Osteocyte (in vitro differentiated cells): Measurements from ENCODE around the gene ATP5F1B. TPM values are rescaled to one million over a fixed set of nuclear protein-coding genes. Genes with fewer than 3 reads are reported as not detected.

Experiments used
- DNase-seq: peaks from one replicate; pipeline ENCODE4 v3.0.0; 2021; ENCODE audit warnings: mixed read lengths; ENCODE audit not compliant: unreplicated experiment; ENCODE audit errors: extremely low spot score
- H3K27ac Mint-ChIP-seq: one replicate; pipeline ENCODE4 v1.8.0; 2021; ENCODE audit warnings: mild to moderate bottlenecking, mixed read lengths; ENCODE audit not compliant: unreplicated experiment
- H3K27me3 Mint-ChIP-seq: one replicate; pipeline ENCODE4 v1.8.0; 2021; ENCODE audit warnings: mixed read lengths; ENCODE audit not compliant: unreplicated experiment
- H3K36me3 Mint-ChIP-seq: one replicate; pipeline ENCODE4 v1.8.0; 2021; ENCODE audit warnings: mixed read lengths; ENCODE audit not compliant: unreplicated experiment
- H3K4me1 Mint-ChIP-seq: one replicate; pipeline ENCODE4 v1.8.0; 2021; ENCODE audit warnings: mixed read lengths; ENCODE audit not compliant: unreplicated experiment
- H3K4me3 Mint-ChIP-seq: one replicate; pipeline ENCODE4 v1.8.0; 2021; ENCODE audit warnings: mild to moderate bottlenecking, moderate library complexity, mixed read lengths; ENCODE audit not compliant: unreplicated experiment
- H3K9me3 Mint-ChIP-seq: one replicate; pipeline ENCODE4 v1.8.0; 2021; ENCODE audit warnings: mixed read lengths; ENCODE audit not compliant: unreplicated experiment
- total RNA-seq: library from RNA; stranded (reverse); gene quantifications from 2 replicates; pipeline ENCODE4 v1.2.1, GENCODE V29; 2021
- TF ChIP-seq, protein P1 (sequence below): fragments of 200-600 bp; sonication (generic); IDR thresholded peaks from 2 replicates; pipeline ENCODE4 v1.5.0; 2021; ENCODE audit warnings: antibody characterized with exemption, mild to moderate bottlenecking, moderate library complexity

The ATP5F1B gene
- total RNA-seq, 1 donor from 2014 or later: 423 TPM

DNA sequence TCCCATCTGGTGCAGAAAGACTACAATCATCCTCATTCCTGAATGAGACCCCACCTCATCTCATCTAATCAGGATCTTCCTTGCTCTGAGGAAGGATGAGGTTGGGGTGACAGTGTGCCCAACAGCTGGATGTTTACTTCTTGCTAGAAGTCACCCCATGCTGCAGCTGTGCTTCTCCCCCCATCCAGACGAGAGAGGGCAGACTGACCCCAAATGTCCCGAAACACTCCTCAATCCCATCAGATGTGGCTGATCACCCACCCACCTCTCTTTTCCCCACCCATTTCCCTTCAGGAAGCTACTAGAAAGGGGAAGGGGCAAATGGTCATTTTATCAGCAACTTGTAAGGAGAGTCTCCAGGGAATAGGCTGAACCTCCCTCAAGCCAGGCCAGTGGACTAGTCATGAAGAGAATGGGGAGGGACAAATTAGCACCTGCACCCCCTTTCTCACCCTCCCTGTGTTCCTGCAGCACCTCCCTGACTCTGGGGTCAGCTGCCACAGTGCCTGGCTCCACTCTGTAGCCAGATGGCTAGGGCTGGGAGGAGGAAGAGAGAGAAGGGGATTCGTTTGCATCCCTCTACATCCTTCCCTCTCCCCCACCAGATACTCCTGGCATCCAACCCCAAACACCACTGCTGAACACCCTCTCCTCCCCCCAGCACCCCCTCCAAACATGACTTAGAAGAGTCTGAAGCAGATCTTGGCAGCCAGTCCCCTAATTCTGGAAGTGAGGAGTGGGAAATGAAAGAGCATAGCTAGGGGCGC lies 12.9 kb downstream of the ATP5F1B start:
- H3K9me3 Mint-ChIP-seq: no peaks in the 10 kb centered on the region
- H3K4me1 Mint-ChIP-seq: peaks cover 63% of the 10 kb centered on the region
- H3K27ac Mint-ChIP-seq: peak overlapping the region; percentile 84
- H3K27me3 Mint-ChIP-seq: no peaks in the 10 kb centered on the region
- H3K36me3 Mint-ChIP-seq: peaks cover 10% of the 10 kb centered on the region
- no peak for DNase-seq
- H3K4me3 Mint-ChIP-seq: peak overlapping the region; percentile 92
- TF ChIP-seq, protein P1, sequence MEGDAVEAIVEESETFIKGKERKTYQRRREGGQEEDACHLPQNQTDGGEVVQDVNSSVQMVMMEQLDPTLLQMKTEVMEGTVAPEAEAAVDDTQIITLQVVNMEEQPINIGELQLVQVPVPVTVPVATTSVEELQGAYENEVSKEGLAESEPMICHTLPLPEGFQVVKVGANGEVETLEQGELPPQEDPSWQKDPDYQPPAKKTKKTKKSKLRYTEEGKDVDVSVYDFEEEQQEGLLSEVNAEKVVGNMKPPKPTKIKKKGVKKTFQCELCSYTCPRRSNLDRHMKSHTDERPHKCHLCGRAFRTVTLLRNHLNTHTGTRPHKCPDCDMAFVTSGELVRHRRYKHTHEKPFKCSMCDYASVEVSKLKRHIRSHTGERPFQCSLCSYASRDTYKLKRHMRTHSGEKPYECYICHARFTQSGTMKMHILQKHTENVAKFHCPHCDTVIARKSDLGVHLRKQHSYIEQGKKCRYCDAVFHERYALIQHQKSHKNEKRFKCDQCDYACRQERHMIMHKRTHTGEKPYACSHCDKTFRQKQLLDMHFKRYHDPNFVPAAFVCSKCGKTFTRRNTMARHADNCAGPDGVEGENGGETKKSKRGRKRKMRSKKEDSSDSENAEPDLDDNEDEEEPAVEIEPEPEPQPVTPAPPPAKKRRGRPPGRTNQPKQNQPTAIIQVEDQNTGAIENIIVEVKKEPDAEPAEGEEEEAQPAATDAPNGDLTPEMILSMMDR: no peak

DNA sequence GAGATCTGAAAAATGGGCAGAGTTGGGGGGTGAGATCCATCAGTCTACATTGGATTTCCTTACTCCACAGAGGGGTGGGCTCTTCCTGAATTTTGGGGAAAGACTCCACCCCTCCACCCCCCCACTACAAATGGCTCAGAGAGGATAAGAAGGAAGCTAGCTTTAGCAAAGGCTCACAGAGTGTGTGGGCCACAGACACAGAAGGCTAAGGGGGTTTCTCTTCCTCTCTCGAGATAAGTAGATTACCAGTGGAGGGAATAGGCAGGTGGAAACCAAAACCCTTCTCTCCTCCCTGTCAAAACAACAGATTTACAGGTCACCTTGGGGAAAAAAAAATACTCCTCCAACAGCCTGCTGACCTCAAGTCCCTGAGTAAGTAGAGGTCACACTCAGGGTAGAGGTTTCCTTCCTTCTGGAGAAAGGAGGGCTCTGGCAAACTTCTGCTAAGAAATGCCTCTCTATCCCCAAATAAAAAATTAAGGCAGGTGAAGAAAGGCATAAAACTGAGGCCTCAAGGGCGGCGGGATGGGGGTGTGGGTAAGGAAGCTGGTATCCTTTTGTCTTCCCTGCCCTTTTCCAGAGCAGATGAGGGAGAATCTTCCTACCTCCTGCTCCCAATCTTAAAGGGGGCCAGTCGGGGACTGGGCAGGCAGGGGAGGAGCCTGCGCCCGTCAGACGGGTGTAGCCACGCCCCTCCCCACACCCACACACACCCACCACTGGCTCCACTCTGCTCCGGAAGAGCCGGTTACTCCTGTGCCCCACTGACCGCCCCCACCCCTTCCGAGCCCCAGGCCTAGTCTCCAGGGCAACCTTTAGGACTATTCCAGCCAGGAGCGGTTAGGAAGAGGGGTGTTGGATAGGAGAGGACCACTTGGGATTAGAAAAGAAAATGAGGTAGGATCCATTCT lies 13.7 kb downstream of the ATP5F1B start:
- H3K9me3 Mint-ChIP-seq: no peaks in the 10 kb centered on the region
- TF ChIP-seq, protein P1: no peak
- peaks cover 59% of the 10 kb centered on the region for H3K4me1 Mint-ChIP-seq
- H3K36me3 Mint-ChIP-seq: peaks cover 3% of the 10 kb centered on the region
- H3K27me3 Mint-ChIP-seq: no peaks in the 10 kb centered on the region
- H3K27ac Mint-ChIP-seq: peak overlapping the region; percentile 84
- peak overlapping the region; percentile 53 for H3K4me3 Mint-ChIP-seq
- no peak for DNase-seq

DNA sequence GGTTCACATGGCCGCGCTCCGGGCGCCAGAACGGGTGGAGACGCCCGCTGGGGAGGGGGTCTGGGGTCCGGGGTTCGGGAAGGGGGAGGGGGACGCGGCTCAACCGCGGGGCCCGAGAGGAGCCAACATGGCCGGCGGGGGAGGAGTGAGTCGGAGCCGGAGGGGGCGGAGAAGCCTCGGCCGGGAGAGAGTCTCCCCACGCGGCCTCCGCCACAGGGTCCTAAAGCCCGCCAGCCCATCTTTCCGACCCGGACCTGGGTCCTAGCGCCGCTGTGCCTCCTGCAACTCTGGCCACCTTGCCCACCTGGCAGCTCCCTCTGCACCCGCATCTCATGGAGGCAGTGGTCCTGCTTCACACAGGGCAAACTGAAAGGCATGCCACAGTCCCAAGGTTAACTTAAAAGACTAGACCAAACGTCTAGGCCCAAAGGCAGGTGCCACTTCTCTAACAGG lies 15.6 kb downstream of the ATP5F1B start, which contains the start of gene BAZ2A:
TSS of gene BAZ2A (minus strand) at position 147 of the 453 bp plus-strand sequence. CDS start 12,796 bp downstream, outside the sequence.
- TF ChIP-seq, protein P1: no peak
- DNase-seq: peak; percentile 93
- Mint-ChIP-seq H3K9me3 (no peaks in the 10 kb centered on the region), H3K27me3 (no peaks in the 10 kb centered on the region), H3K36me3 (peaks cover 7% of the 10 kb centered on the region), H3K4me1 (peaks cover 62% of the 10 kb centered on the region), H3K27ac (peak within 1 kb of the TSS; percentile 92), H3K4me3 (peak within 1 kb of the TSS; percentile 87)

DNA sequence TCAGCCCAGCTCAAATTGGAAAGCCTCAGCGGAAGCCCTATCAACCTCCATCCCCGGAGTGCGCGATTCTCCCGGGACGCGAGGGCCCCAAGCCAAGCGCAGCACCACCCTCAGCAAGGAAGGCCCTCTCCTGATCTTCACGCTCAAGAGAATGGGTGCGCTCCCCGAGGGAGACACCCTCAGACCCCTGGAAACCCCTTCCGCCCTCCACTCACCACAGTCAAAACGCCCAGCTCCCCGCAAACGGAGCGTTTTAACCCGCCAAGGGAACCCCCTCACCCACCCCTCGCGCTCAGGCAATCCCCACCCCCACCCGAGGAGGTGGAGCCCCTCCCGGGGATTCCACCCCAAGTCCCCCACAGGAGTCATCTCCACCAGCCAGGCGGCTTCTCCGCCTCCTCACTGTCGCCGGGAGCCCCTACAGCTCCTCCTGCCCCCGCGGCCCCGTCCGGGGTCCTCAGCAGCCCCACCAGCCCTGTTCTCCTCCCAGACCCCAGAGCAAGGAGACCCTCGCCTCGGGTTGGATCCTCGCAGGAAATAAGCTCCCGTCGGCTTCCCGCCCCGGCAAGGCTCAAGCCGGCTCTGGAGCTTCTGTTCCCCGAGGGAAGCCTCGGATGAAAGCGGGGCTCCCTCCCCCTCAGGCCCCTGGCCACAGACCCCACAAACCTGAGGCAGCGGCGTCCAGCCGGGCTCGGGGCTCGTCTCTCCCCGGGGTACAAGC lies 16.2 kb downstream of the ATP5F1B start:
- peaks cover 61% of the 10 kb centered on the region for H3K4me1 Mint-ChIP-seq
- peak overlapping the region; percentile 92 for H3K27ac Mint-ChIP-seq
- no peaks in the 10 kb centered on the region for H3K27me3 Mint-ChIP-seq
- H3K9me3 Mint-ChIP-seq: no peaks in the 10 kb centered on the region
- no peak for DNase-seq
- H3K36me3 Mint-ChIP-seq: peaks cover 7% of the 10 kb centered on the region
- TF ChIP-seq, protein P1: no peak
- peak overlapping the region; percentile 87 for H3K4me3 Mint-ChIP-seq
